HG02885 (cell line): ENCODE results near the gene EPB41L5.
"Not testable (repeated sequence)": the region's sequence is repeated elsewhere in the genome, so short reads cannot be mapped to it uniquely, and the experiment has no call there.

Source experiments
- ATAC-seq: cut with Tn5 transposase; IDR thresholded peaks from one replicate; pipeline ENCODE4 v1.9.1; 2021; ENCODE audit warnings: mild to moderate bottlenecking; ENCODE audit not compliant: unreplicated experiment, poor library complexity

The EPB41L5 gene

GRCh38 chr2:120029672-120030640 is 17.1 kb downstream of the EPB41L5 start:
- ATAC-seq, result no peak

GRCh38 chr2:120032297-120032696 is 19.4 kb downstream of the EPB41L5 start:
- no peak for ATAC-seq

GRCh38 chr2:120034027-120034426 is 21.1 kb downstream of the EPB41L5 start:
- ATAC-seq, result no peak

GRCh38 chr2:120034621-120035020 is 21.7 kb downstream of the EPB41L5 start:
- ATAC-seq, result no peak

- ATAC-seq, result no peak
Measured at GRCh38 chr2:120036145-120036544, 23.3 kb downstream of the EPB41L5 start.

GRCh38 chr2:120037995-120038541 is 25.2 kb downstream of the EPB41L5 start:
- no peak for ATAC-seq

GRCh38 chr2:120042359-120042758 is 29.5 kb downstream of the EPB41L5 start:
- ATAC-seq, result no peak

- ATAC-seq, result no peak
Measured at GRCh38 chr2:120044336-120044735, 31.5 kb downstream of the EPB41L5 start.

- not testable (repeated sequence) for ATAC-seq
Measured at GRCh38 chr2:120045775-120046174, 32.9 kb downstream of the EPB41L5 start.

- not testable (repeated sequence) for ATAC-seq
Measured at GRCh38 chr2:120046252-120046651, 33.4 kb downstream of the EPB41L5 start.

GRCh38 chr2:120052597-120052996 is 39.7 kb downstream of the EPB41L5 start:
- ATAC-seq, result no peak

- no peak for ATAC-seq
Measured at GRCh38 chr2:120053891-120054290, 41.0 kb downstream of the EPB41L5 start.

- no peak for ATAC-seq
Measured at GRCh38 chr2:120059483-120059882, 46.6 kb downstream of the EPB41L5 start.

- ATAC-seq, result no peak
Measured at GRCh38 chr2:120060088-120060623, 47.3 kb downstream of the EPB41L5 start.

- no peak for ATAC-seq
Measured at GRCh38 chr2:120064664-120065063, 51.8 kb downstream of the EPB41L5 start.

- no peak for ATAC-seq
Measured at GRCh38 chr2:120066800-120067547, 54.1 kb downstream of the EPB41L5 start.

GRCh38 chr2:120068040-120068658 is 55.3 kb downstream of the EPB41L5 start:
- not testable (repeated sequence) for ATAC-seq

- no peak for ATAC-seq
Measured at GRCh38 chr2:120075545-120075944, 62.7 kb downstream of the EPB41L5 start.

- ATAC-seq, result no peak
Measured at GRCh38 chr2:120077896-120078295, 65.0 kb downstream of the EPB41L5 start.

GRCh38 chr2:120079647-120080046 is 66.8 kb downstream of the EPB41L5 start:
- no peak for ATAC-seq
